ENCODE results near the gene ZC3HAV1.
A peak's percentile ranks its signal among the peaks of the same experiment; 100 is the strongest.

GRCh38 chr7:139127648-139128047 is 18.1 kb upstream of the ZC3HAV1 start:
- TF ChIP-seq, protein P1, sequence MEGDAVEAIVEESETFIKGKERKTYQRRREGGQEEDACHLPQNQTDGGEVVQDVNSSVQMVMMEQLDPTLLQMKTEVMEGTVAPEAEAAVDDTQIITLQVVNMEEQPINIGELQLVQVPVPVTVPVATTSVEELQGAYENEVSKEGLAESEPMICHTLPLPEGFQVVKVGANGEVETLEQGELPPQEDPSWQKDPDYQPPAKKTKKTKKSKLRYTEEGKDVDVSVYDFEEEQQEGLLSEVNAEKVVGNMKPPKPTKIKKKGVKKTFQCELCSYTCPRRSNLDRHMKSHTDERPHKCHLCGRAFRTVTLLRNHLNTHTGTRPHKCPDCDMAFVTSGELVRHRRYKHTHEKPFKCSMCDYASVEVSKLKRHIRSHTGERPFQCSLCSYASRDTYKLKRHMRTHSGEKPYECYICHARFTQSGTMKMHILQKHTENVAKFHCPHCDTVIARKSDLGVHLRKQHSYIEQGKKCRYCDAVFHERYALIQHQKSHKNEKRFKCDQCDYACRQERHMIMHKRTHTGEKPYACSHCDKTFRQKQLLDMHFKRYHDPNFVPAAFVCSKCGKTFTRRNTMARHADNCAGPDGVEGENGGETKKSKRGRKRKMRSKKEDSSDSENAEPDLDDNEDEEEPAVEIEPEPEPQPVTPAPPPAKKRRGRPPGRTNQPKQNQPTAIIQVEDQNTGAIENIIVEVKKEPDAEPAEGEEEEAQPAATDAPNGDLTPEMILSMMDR (IDR thresholded peaks at IDR 0.05): peak; percentile 22; the same call in 1 of the 2 replicates
- no peak for TF ChIP-seq ELF1 (IDR thresholded peaks at IDR 0.05)
- no peak for TF ChIP-seq MXI1 (IDR thresholded peaks at IDR 0.05; ENCODE audit: low read depth, low read length)
- no peak for TF ChIP-seq YY1 (IDR thresholded peaks at IDR 0.05; ENCODE audit: low read depth)
- no peak for TF ChIP-seq FOXM1 (IDR thresholded peaks at IDR 0.05; ENCODE audit: low read depth)
- TF ChIP-seq REST (IDR thresholded peaks at IDR 0.05; ENCODE audit: low read depth, low read length): no peak
- TF ChIP-seq CHD2 (IDR thresholded peaks at IDR 0.05; ENCODE audit: low read length, partially characterized antibody): no peak
- no peak for TF ChIP-seq FOXJ3 (CRISPR knock-in tag; IDR thresholded peaks at IDR 0.05)
- no peak for TF ChIP-seq SMC3 (IDR thresholded peaks at IDR 0.05; ENCODE audit: low read depth, low read length)
- TF ChIP-seq JUND (IDR thresholded peaks at IDR 0.05): no peak
- no peak for TF ChIP-seq GABPA (IDR thresholded peaks at IDR 0.05; ENCODE audit: low read depth)
- no peak for TF ChIP-seq EP300 (IDR thresholded peaks at IDR 0.05; ENCODE audit: borderline replicate concordance in 1 of 2, low read depth in 1 of 2, low read length in 1 of 2)

All from SK-N-SH (cell line).